Fibroblast of pulmonary artery (primary cell): ENCODE data around the gene RS1.

Experiments
- DNase-seq: peaks from one replicate; pipeline ENCODE4 v3.0.0-alpha.2; 2010; ENCODE audit warnings: low read depth
- H3K4me3 ChIP-seq: replicated peaks from 2 replicates; pipeline ENCODE4 v1.5.1; 2011; ENCODE audit warnings: low read depth, mild to moderate bottlenecking, control low read depth, low read length, moderate library complexity
- CTCF ChIP-seq: IDR thresholded peaks from 2 replicates; pipeline ENCODE4 v1.5.1; 2011; ENCODE audit warnings: mild to moderate bottlenecking, control low read depth, low read length, inconsistent platforms; ENCODE audit errors: missing control alignments

Gene RS1

GRCh38 chrX:18638398-18638797, 33.5 kb downstream of the RS1 start:
- DNase-seq, result no peak
- TF ChIP-seq CTCF, result no peak

GRCh38 chrX:18630934-18631333, 41.0 kb downstream of the RS1 start:
- no peak for TF ChIP-seq CTCF
- no peak for DNase-seq
- H3K4me3 ChIP-seq, result no peak overlapping the region

More at GRCh38 chrX:18638398-18638797, 33.5 kb downstream of the RS1 start:
- H3K4me3 ChIP-seq, result no peak overlapping the region

DNA sequence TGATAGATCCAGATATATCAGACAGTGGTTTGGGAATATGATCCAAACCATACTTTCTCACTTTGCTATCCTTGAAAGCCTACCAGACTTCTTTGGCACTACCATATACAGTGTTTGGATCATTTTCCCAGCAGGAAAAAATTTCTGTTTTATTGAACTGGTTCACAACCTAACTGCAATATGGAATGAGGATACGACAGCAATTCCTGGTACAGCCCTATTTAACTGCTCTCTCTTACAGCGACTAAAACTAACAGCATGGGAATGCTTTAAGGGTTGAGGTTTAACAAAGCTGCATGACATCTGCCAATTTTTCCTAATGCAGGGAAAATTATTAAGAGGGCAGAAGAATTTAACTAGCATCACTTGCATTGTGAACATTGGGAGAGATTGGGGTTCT, 47.3 kb downstream of the RS1 start:
- H3K4me3 ChIP-seq, result no peak overlapping the region
- TF ChIP-seq CTCF, result no peak
- no peak for DNase-seq

DNA sequence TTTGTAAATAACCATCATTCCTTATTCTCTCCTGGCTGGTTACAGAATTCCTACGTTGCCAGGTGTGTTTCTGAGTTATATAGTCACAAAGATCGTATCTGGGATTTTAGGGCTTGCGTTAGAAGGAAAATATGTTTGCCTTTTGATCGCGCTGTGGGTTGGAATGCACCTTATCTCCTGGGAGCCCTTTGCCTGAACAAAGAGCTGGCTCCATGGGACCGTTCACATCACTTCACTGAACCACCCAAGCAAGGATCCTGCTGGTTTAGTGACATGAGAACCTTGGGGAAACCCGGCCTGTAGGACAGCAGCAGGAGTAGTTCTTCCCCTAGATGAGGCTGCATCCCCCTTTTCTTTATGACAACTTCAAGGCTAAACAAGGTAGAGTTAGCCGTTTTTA, 51.6 kb downstream of the RS1 start:
- DNase-seq, result no peak
- no peak overlapping the region for H3K4me3 ChIP-seq
- no peak for TF ChIP-seq CTCF

GRCh38 chrX:18619288-18619687, 52.6 kb downstream of the RS1 start:
- no peak for TF ChIP-seq CTCF
- no peak for DNase-seq
- no peak overlapping the region for H3K4me3 ChIP-seq

GRCh38 chrX:18617407-18617750, 54.5 kb downstream of the RS1 start:
- TF ChIP-seq CTCF, result no peak
- peak; percentile 63 for DNase-seq
- no peak overlapping the region for H3K4me3 ChIP-seq

DNA sequence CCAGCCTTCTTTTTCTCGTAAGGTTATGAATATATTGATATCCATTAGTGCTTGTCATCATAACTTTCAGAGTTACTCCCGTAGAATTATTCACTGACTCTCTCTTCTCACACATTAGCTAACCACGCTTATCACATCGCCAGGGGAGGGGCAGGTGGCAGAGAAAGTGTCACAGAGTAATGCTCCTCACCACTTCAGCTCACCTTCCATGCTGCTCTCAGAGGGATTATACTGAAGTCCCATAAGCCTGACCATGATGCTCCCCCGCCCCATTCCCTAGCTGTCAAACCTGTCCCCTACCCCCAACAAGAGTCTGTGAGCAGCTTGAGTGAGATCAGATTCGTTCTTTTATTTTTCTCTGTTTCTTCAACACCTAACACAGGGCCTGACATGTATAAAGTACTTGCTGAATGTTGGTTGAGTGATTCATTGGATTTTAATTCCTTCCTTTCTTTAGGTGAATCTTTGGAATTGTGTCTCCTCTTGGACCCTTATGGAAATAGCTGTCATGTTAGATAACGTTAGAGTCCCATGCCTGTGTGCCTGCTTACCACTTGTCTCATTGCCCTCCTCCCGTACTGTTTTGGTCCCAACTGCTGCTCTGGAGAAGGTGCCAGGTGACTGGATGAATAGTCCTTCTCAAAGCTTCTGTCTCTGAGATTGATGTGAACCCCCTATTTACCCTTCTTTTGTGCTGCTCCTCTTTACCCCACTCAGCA, 55.1 kb downstream of the RS1 start:
- TF ChIP-seq CTCF, result no peak
- H3K4me3 ChIP-seq, result no peak overlapping the region
- DNase-seq, result no peak
